DND-41 (cell line): ENCODE data around the gene ATOX1.

ENCODE experiments used
- CTCF ChIP-seq: IDR thresholded peaks from 2 replicates; pipeline ENCODE4 v1.5.1; 2012; ENCODE audit warnings: borderline replicate concordance, low read length, moderate library complexity, mild to moderate bottlenecking; ENCODE audit not compliant: poor library complexity, severe bottlenecking; ENCODE audit errors: extremely low read depth
- EZH2 ChIP-seq: IDR thresholded peaks from 3 replicates; pipeline ENCODE4 v1.6.1; 2012; ENCODE audit warnings: borderline replicate concordance, low read depth, mild to moderate bottlenecking, moderate library complexity, low read length, inconsistent platforms; ENCODE audit not compliant: severe bottlenecking

GRCh38 chr5:151772029-151772845 lies 13.8 kb upstream of the ATOX1 start:
- TF ChIP-seq CTCF (peak; percentile 11), EZH2 (no peak)
